HepG2 (cell line): ENCODE measurements around the gene KRT76. TPM values are rescaled to one million over a fixed set of nuclear protein-coding genes. Genes with fewer than 3 reads are reported as not detected.

Source experiments
- ATAC-seq: fragments of 200-7000 bp; cut with Tn5 transposase; 3 replicates; pipeline ENCODE4 v1.9.1; 2020; ENCODE audit warnings: mild to moderate bottlenecking, moderate library complexity
- BruUV-seq: library from RNA; stranded (reverse); fragments of 400-500 nt; replicated peaks from 2 replicates; lab custom pipeline; 2021; lab: Mats Ljungman, UMichigan
- CTCF ChIA-PET: fragments of 300-600 bp; formaldehyde crosslinking; extraction: SDS; loops from one replicate; lab custom pipeline; 2021; ENCODE audit warnings: low total read pairs, inconsistent platforms, low intra/inter-chr PET ratio; lab: Yijun Ruan, JAX
- POLR2A ChIA-PET: fragments of 350-600 bp; sonication (Branson Sonifier 250); formaldehyde crosslinking; loops from one replicate; lab custom pipeline; 2020; ENCODE audit warnings: antibody characterized with exemption, inconsistent platforms; lab: Yijun Ruan, JAX
- DNase-seq: peaks from one replicate; pipeline ENCODE4 v3.0.0-alpha.2; 2015; ENCODE audit warnings: low spot score
- FAIRE-seq: peaks from 3 replicates; lab custom pipeline; 2011; peaks lifted over from hg19 to GRCh38; lab: Jason Lieb, UNC
- H2AFZ ChIP-seq: one replicate; pipeline ENCODE4 v1.6.1; 2011; ENCODE audit warnings: low read length, inconsistent platforms
- H3K27ac ChIP-seq: fragments of 300-600 bp; 3 replicates; pipeline ENCODE4 v1.8.0; 2011; ENCODE audit warnings: mixed run types, mild to moderate bottlenecking, mixed read lengths, low read length, inconsistent platforms; ENCODE audit not compliant: insufficient read depth; ENCODE audit errors: extremely low read length
- H3K27me3 ChIP-seq, 2 experiments: fragments of 200-600 bp in 1 of 2; 2 replicates in 1 of 2; 3 replicates in 1 of 2; pipeline versions ENCODE4 v1.6.0 to v1.8.0; 2011; ENCODE audit warnings: low read length in 2 of 2, mild to moderate bottlenecking in 2 of 2, moderate library complexity in 2 of 2, inconsistent platforms in 1 of 2; ENCODE audit not compliant: insufficient read depth in 2 of 2, control insufficient read depth in 1 of 2
- H3K36me3 ChIP-seq, 2 experiments: fragments of 200-600 bp in 1 of 2; replicated peaks in 1 of 2; 2 replicates in 1 of 2; 3 replicates in 1 of 2; pipeline versions ENCODE4 v1.5.1 to v1.8.0; 2011; ENCODE audit warnings: low read length in 2 of 2, inconsistent platforms in 1 of 2; ENCODE audit not compliant: insufficient read depth in 2 of 2, control insufficient read depth in 1 of 2
- H3K4me1 ChIP-seq: 2 replicates; pipeline ENCODE4 v1.5.1; 2012; ENCODE audit warnings: low read length, inconsistent platforms; ENCODE audit not compliant: insufficient read depth
- H3K4me2 ChIP-seq: 2 replicates; pipeline ENCODE4 v1.6.0; 2011; ENCODE audit warnings: low read depth, low read length, inconsistent platforms
- H3K4me3 ChIP-seq, 3 experiments: fragments of 200-600 bp in 1 of 3; sonication (generic), shearing (Covaris generic) in 1 of 3; replicated peaks in 1 of 3; 2 replicates each; pipeline ENCODE4 v1.5.1; 2011 to 2016; ENCODE audit warnings: low read length in 3 of 3, inconsistent platforms in 2 of 3, low read depth in 2 of 3, mild to moderate bottlenecking in 2 of 3, control low read depth in 1 of 3, mixed read lengths in 1 of 3; ENCODE audit not compliant: insufficient read depth in 1 of 3
- H3K79me2 ChIP-seq: one replicate; pipeline ENCODE4 v1.6.1; 2011; ENCODE audit warnings: low read length, inconsistent platforms; ENCODE audit not compliant: insufficient read depth
- H3K9ac ChIP-seq: 2 replicates; pipeline ENCODE4 v1.6.0; 2011; ENCODE audit warnings: mild to moderate bottlenecking, low read depth, low read length, inconsistent platforms; ENCODE audit not compliant: insufficient read depth
- H3K9me3 ChIP-seq: 2 replicates; pipeline ENCODE4 v1.5.1; 2012; ENCODE audit warnings: mild to moderate bottlenecking, low read length
- H4K20me1 ChIP-seq: 2 replicates; pipeline ENCODE4 v1.6.0; 2011; ENCODE audit warnings: inconsistent platforms, mild to moderate bottlenecking, low read length, moderate library complexity; ENCODE audit not compliant: insufficient read depth
- ARNT ChIP-seq: fragments of 450-650 bp; IDR thresholded peaks from 2 replicates; pipeline ENCODE4 v1.6.1; 2017
- ATF7-NPFF ChIP-seq: sonication (generic); formaldehyde crosslinking; IDR thresholded peaks from 2 replicates; pipeline ENCODE4 v1.8.1; 2023; ENCODE audit warnings: mild to moderate bottlenecking, low read depth, missing genetic modification reagents, moderate library complexity
- CC2D1A ChIP-seq: sonication (generic); formaldehyde crosslinking; IDR thresholded peaks from 2 replicates; pipeline ENCODE4 v1.8.1; 2023; ENCODE audit warnings: mild to moderate bottlenecking, missing genetic modification reagents
- HES4 ChIP-seq: sonication (generic); formaldehyde crosslinking; IDR thresholded peaks from 2 replicates; pipeline ENCODE4 v1.9.0; 2021; ENCODE audit warnings: mild to moderate bottlenecking, missing genetic modification reagents, borderline replicate concordance
- KDM3A ChIP-seq: IDR thresholded peaks from 2 replicates; pipeline ENCODE4 v1.6.1; 2018; ENCODE audit warnings: low read depth, missing compliant biosample characterization
- NFIC ChIP-seq: IDR thresholded peaks from 2 replicates; pipeline ENCODE4 v1.6.1; 2012; ENCODE audit warnings: mild to moderate bottlenecking, low read length, inconsistent platforms
- SIX4 ChIP-seq: sonication (generic); formaldehyde crosslinking; IDR thresholded peaks from 2 replicates; pipeline ENCODE4 v1.4.0; 2020; ENCODE audit warnings: missing genetic modification reagents
- SSRP1 ChIP-seq: IDR thresholded peaks from 2 replicates; pipeline ENCODE4 v1.6.1; 2016; ENCODE audit warnings: control low read depth
- TBX2 ChIP-seq: sonication (generic); formaldehyde crosslinking; IDR thresholded peaks from 2 replicates; pipeline ENCODE4 v1.5.0; 2020; ENCODE audit warnings: missing genetic modification reagents, mild to moderate bottlenecking, borderline replicate concordance
- TEAD2 ChIP-seq: sonication (generic); formaldehyde crosslinking; IDR thresholded peaks from 2 replicates; pipeline ENCODE4 v1.9.0; 2021; ENCODE audit warnings: missing genetic modification reagents
- TOPORS ChIP-seq: sonication (generic); formaldehyde crosslinking; IDR thresholded peaks from 2 replicates; pipeline ENCODE4 v1.8.0; 2023; ENCODE audit warnings: mild to moderate bottlenecking, missing genetic modification reagents
- ZFAT ChIP-seq: sonication (generic); formaldehyde crosslinking; conservative IDR thresholded peaks from 2 replicates; pipeline ENCODE4 v1.8.1; 2023; ENCODE audit warnings: missing genetic modification reagents, inconsistent platforms
- ZFP82 ChIP-seq: sonication (generic); formaldehyde crosslinking; IDR thresholded peaks from 2 replicates; pipeline ENCODE4 v1.5.1; 2020; ENCODE audit warnings: mild to moderate bottlenecking, missing genetic modification reagents, borderline replicate concordance
- ZNF10 ChIP-seq: sonication (generic); formaldehyde crosslinking; IDR thresholded peaks from 2 replicates; pipeline ENCODE4 v1.4.0; 2020; ENCODE audit warnings: mild to moderate bottlenecking, low read depth, missing genetic modification reagents, borderline replicate concordance
- ZNF292 ChIP-seq: sonication (generic); formaldehyde crosslinking; IDR thresholded peaks from 2 replicates; pipeline ENCODE4 v1.8.1; 2022; ENCODE audit warnings: mild to moderate bottlenecking, low read depth, missing genetic modification reagents, borderline replicate concordance
- ZNF335 ChIP-seq: sonication (generic); formaldehyde crosslinking; IDR thresholded peaks from 2 replicates; pipeline ENCODE4 v1.4.0; 2020; ENCODE audit warnings: missing genetic modification reagents
- WGBS: methylation state at CpG from one replicate; pipeline ENCODE4 v1.1.6; 2017; ENCODE audit warnings: low lambda C conversion rate; 5-methylcytosine and 5-hydroxymethylcytosine counted together
- in situ Hi-C: cut with HindIII; loops from 2 replicates; pipeline ENCODE4 v1.10.0; 2017; ENCODE audit warnings: low pct_unique_long_range_greater_than_20kb; ENCODE audit not compliant: extremely low pct_ligation_motif_present
- intact Hi-C: fragments of 100-400 bp; cut with micrococcal nuclease; formaldehyde crosslinking; loops from one replicate; pipeline ENCODE4 v1.10.0; 2022; ENCODE audit not compliant: unreplicated experiment
- polyA plus RNA-seq, 8 experiments: library from polyadenylated mRNA; depleted of rRNA in 3 of 8; stranded (reverse) in 7 of 8; unstranded in 1 of 8; fragments of >200 nt; fragmentation: Illumina TruSeq in 4 of 8; extraction: Trizol in 4 of 8; gene quantifications; 2 replicates each; pipeline versions ENCODE4 v1.2.1 to v1.2.3, GENCODE V29; 2011 to 2016; ENCODE audit warnings: low read depth in 4 of 8, missing spikeins in 1 of 8, mixed read lengths in 1 of 8; ENCODE audit not compliant: insufficient read depth in 1 of 8
- total RNA-seq, 5 experiments: library from RNA; depleted of rRNA; stranded (reverse); fragments of >200 nt; fragmentation: Illumina TruSeq; extraction: Trizol; gene quantifications; 2 replicates each; pipeline ENCODE4 v1.2.3, GENCODE V29; 2016; ENCODE audit warnings: low read depth in 1 of 5
- TF ChIP-seq, protein P1 (sequence below): sonication (generic); formaldehyde crosslinking; IDR thresholded peaks from 2 replicates; pipeline ENCODE4 v1.8.1; 2023; ENCODE audit warnings: missing genetic modification reagents, inconsistent platforms, borderline replicate concordance
- TF ChIP-seq, protein P2 (sequence below): sonication (generic); formaldehyde crosslinking; IDR thresholded peaks from 2 replicates; pipeline ENCODE4 v1.4.0; 2020; ENCODE audit warnings: missing genetic modification reagents
- TF ChIP-seq, protein P3 (sequence below): fragments of 450-650 bp; IDR thresholded peaks from 2 replicates; pipeline ENCODE4 v1.6.1; 2017; ENCODE audit warnings: mild to moderate bottlenecking

The KRT76 gene
- total and polyA plus RNA-seq, 2 of the 13 experiments (the other 11 are each of a cell fraction or from before 2014, with no cell fraction given): not detected

DNA sequence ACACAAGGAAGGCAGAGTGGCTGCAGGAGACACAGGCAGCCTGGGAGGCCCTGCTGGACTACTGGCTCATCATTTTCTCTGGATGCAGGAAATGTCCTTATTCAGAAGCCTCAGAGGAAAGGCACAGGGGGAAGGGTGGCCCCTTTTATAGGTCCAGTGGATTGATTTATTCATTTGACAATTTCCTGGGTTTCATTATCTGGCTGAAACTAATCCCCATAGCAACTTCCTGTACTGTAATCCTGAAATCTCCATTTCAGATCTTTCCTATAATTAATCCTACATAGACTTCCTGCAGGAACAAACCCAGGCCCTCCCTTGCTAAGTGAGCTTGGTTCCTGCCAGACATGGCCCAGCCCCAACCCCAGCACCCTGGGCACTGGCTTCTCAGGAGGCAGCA, 23.0 kb downstream of the KRT76 start (continued):
- TF ChIP-seq ZNF10 (CRISPR knock-in tag): no peak
- TF ChIP-seq SIX4: no peak
- no peak for TF ChIP-seq ATF7-NPFF (CRISPR knock-in tag)
- TF ChIP-seq ZNF292 (CRISPR knock-in tag): no peak
- TF ChIP-seq TEAD2 (CRISPR knock-in tag): no peak
- no peak for TF ChIP-seq NFIC
- no peak for TF ChIP-seq SSRP1

DNA sequence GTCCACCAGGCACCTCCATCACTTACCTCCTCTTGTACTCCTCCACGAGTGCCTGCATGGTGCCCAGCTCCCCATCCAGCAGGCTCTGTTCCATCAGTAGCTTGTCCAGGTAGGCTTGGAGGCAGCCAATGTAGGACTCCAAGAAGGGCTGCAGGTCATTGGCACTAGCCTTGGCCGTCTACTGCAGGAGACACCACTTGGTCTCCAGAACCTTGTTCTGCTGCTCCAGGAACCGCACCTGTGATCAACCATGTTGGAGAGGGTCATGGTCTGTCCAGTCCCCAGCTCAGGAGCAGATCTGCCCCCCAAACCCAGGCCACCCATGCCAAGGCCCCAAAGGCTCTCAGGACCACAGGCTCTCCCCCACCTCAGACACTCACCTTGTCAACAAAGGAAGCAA, 23.9 kb downstream of the KRT76 start:
- no peak overlapping the region for H3K4me2 ChIP-seq
- H3K36me3 ChIP-seq: no peaks in the 10 kb centered on the region
- CTCF ChIA-PET: no interaction called here
- no peaks in the 10 kb centered on the region for H3K79me2 ChIP-seq
- in situ Hi-C loops: no loop called here
- no peaks in the 10 kb centered on the region for H3K9me3 ChIP-seq
- H2AFZ ChIP-seq: no peak overlapping the region
- FAIRE-seq (no peak), ATAC-seq (no peak), DNase-seq (no peak)
- H3K27me3 ChIP-seq: peaks cover 0 to 2% of the 10 kb centered on the region in 2 experiments; a peak in 2 of 5 replicates
- intact Hi-C loops: no loop called here
- no TSS peak for BruUV-seq
- H3K27ac ChIP-seq: no peak overlapping the region
- H3K4me1 ChIP-seq: no peaks in the 10 kb centered on the region
- no peak overlapping the region for H3K9ac ChIP-seq
- no peak overlapping the region for H3K4me3 ChIP-seq
- H4K20me1 ChIP-seq: no peaks in the 10 kb centered on the region
- POLR2A ChIA-PET: no interaction called here
- WGBS: no CpG with 5 or more reads among the region's 3 CpGs
- TF ChIP-seq TBX2 (CRISPR knock-in tag) (no peak), HES4 (no peak), ZFP82 (CRISPR knock-in tag) (no peak), CC2D1A (CRISPR knock-in tag) (no peak), ARNT (no peak), ZFAT (CRISPR knock-in tag) (no peak), KDM3A (CRISPR knock-in tag) (no peak), ZNF335 (no peak), TOPORS (no peak)
- TF ChIP-seq, protein P1, sequence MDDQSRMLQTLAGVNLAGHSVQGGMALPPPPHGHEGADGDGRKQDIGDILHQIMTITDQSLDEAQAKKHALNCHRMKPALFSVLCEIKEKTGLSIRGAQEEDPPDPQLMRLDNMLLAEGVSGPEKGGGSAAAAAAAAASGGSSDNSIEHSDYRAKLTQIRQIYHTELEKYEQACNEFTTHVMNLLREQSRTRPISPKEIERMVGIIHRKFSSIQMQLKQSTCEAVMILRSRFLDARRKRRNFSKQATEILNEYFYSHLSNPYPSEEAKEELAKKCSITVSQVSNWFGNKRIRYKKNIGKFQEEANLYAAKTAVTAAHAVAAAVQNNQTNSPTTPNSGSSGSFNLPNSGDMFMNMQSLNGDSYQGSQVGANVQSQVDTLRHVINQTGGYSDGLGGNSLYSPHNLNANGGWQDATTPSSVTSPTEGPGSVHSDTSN (CRISPR knock-in tag): no peak
- TF ChIP-seq, protein P2, sequence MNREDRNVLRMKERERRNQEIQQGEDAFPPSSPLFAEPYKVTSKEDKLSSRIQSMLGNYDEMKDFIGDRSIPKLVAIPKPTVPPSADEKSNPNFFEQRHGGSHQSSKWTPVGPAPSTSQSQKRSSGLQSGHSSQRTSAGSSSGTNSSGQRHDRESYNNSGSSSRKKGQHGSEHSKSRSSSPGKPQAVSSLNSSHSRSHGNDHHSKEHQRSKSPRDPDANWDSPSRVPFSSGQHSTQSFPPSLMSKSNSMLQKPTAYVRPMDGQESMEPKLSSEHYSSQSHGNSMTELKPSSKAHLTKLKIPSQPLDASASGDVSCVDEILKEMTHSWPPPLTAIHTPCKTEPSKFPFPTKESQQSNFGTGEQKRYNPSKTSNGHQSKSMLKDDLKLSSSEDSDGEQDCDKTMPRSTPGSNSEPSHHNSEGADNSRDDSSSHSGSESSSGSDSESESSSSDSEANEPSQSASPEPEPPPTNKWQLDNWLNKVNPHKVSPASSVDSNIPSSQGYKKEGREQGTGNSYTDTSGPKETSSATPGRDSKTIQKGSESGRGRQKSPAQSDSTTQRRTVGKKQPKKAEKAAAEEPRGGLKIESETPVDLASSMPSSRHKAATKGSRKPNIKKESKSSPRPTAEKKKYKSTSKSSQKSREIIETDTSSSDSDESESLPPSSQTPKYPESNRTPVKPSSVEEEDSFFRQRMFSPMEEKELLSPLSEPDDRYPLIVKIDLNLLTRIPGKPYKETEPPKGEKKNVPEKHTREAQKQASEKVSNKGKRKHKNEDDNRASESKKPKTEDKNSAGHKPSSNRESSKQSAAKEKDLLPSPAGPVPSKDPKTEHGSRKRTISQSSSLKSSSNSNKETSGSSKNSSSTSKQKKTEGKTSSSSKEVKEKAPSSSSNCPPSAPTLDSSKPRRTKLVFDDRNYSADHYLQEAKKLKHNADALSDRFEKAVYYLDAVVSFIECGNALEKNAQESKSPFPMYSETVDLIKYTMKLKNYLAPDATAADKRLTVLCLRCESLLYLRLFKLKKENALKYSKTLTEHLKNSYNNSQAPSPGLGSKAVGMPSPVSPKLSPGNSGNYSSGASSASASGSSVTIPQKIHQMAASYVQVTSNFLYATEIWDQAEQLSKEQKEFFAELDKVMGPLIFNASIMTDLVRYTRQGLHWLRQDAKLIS (CRISPR knock-in tag): no peak
- TF ChIP-seq, protein P3, sequence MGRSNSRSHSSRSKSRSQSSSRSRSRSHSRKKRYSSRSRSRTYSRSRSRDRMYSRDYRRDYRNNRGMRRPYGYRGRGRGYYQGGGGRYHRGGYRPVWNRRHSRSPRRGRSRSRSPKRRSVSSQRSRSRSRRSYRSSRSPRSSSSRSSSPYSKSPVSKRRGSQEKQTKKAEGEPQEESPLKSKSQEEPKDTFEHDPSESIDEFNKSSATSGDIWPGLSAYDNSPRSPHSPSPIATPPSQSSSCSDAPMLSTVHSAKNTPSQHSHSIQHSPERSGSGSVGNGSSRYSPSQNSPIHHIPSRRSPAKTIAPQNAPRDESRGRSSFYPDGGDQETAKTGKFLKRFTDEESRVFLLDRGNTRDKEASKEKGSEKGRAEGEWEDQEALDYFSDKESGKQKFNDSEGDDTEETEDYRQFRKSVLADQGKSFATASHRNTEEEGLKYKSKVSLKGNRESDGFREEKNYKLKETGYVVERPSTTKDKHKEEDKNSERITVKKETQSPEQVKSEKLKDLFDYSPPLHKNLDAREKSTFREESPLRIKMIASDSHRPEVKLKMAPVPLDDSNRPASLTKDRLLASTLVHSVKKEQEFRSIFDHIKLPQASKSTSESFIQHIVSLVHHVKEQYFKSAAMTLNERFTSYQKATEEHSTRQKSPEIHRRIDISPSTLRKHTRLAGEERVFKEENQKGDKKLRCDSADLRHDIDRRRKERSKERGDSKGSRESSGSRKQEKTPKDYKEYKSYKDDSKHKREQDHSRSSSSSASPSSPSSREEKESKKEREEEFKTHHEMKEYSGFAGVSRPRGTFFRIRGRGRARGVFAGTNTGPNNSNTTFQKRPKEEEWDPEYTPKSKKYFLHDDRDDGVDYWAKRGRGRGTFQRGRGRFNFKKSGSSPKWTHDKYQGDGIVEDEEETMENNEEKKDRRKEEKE: no peak
